ENCODE measurements around the gene SIK2.

The SIK2 gene

GRCh38 chr11:111592491-111592890, 9.8 kb upstream of the SIK2 start:
- H3K27me3 Mint-ChIP-seq (ENCODE audit: low read depth) = peaks cover 24% of the 10 kb centered on the region
- H3K4me3 Mint-ChIP-seq = no peak overlapping the region
- DNase-seq (ENCODE audit: low spot score) = no peak
- no peak overlapping the region for H3K27ac Mint-ChIP-seq
- H3K4me1 Mint-ChIP-seq (ENCODE audit: low read depth) = no peaks in the 10 kb centered on the region
- H3K9me3 Mint-ChIP-seq = no peaks in the 10 kb centered on the region
- H3K36me3 Mint-ChIP-seq (ENCODE audit: low read depth) = no peaks in the 10 kb centered on the region

- Mint-ChIP-seq H3K27me3 (ENCODE audit: low read depth) (peaks cover 14% of the 10 kb centered on the region), H3K4me3 (no peak overlapping the region), H3K4me1 (ENCODE audit: low read depth) (peaks cover 8% of the 10 kb centered on the region), H3K9me3 (no peaks in the 10 kb centered on the region), H3K27ac (no peak overlapping the region), H3K36me3 (ENCODE audit: low read depth) (no peaks in the 10 kb centered on the region)
- no peak for DNase-seq (ENCODE audit: low spot score)
Observed at GRCh38 chr11:111596319-111596718, 5.9 kb upstream of the SIK2 start.

- Mint-ChIP-seq H3K9me3 (no peaks in the 10 kb centered on the region), H3K4me1 (ENCODE audit: low read depth) (peaks cover 15% of the 10 kb centered on the region), H3K27me3 (ENCODE audit: low read depth) (peaks cover 14% of the 10 kb centered on the region), H3K27ac (no peak overlapping the region), H3K36me3 (ENCODE audit: low read depth) (peaks cover under 1% of the 10 kb centered on the region), H3K4me3 (no peak overlapping the region)
- no peak for DNase-seq (ENCODE audit: low spot score)
Observed at GRCh38 chr11:111598148-111598547, 4.1 kb upstream of the SIK2 start.

GRCh38 chr11:111598559-111598958, 3.7 kb upstream of the SIK2 start:
- peaks cover 2% of the 10 kb centered on the region for H3K36me3 Mint-ChIP-seq (ENCODE audit: low read depth)
- no peak for DNase-seq (ENCODE audit: low spot score)

GRCh38 chr11:111601636-111601978, 642 bp upstream of the SIK2 start:
- no peak for DNase-seq (ENCODE audit: low spot score)
- H3K4me3 Mint-ChIP-seq = peak overlapping the region; percentile 88
- peak overlapping the region; percentile 89 for H3K27ac Mint-ChIP-seq
- peaks cover 3% of the 10 kb centered on the region for H3K27me3 Mint-ChIP-seq (ENCODE audit: low read depth)
- H3K36me3 Mint-ChIP-seq (ENCODE audit: low read depth) = peaks cover 2% of the 10 kb centered on the region
- peaks cover 30% of the 10 kb centered on the region for H3K4me1 Mint-ChIP-seq (ENCODE audit: low read depth)
- H3K9me3 Mint-ChIP-seq = no peaks in the 10 kb centered on the region

More at GRCh38 chr11:111598559-111598958, 3.7 kb upstream of the SIK2 start:
- H3K27me3 Mint-ChIP-seq (ENCODE audit: low read depth) = peaks cover 14% of the 10 kb centered on the region
- H3K4me3 Mint-ChIP-seq = no peak overlapping the region
- peaks cover 19% of the 10 kb centered on the region for H3K4me1 Mint-ChIP-seq (ENCODE audit: low read depth)
- no peak overlapping the region for H3K27ac Mint-ChIP-seq
- no peaks in the 10 kb centered on the region for H3K9me3 Mint-ChIP-seq

- DNase-seq (ENCODE audit: low spot score) = no peak
- no peaks in the 10 kb centered on the region for H3K27me3 Mint-ChIP-seq (ENCODE audit: low read depth)
- H3K36me3 Mint-ChIP-seq (ENCODE audit: low read depth) = peaks cover 2% of the 10 kb centered on the region
- no peaks in the 10 kb centered on the region for H3K9me3 Mint-ChIP-seq
- H3K27ac Mint-ChIP-seq = peak overlapping the region; percentile 92
- H3K4me3 Mint-ChIP-seq = peak overlapping the region; percentile 98
- peaks cover 26% of the 10 kb centered on the region for H3K4me1 Mint-ChIP-seq (ENCODE audit: low read depth)
Observed at GRCh38 chr11:111602865-111603610, 789 bp downstream of the SIK2 start.

- H3K27ac Mint-ChIP-seq = peak overlapping the region; percentile 92
- no peak for DNase-seq (ENCODE audit: low spot score)
Observed at GRCh38 chr11:111603611-111604130, 1.4 kb downstream of the SIK2 start.

GRCh38 chr11:111604392-111605009, 2.3 kb downstream of the SIK2 start:
- Mint-ChIP-seq H3K4me3 (peak overlapping the region; percentile 98), H3K27ac (no peak overlapping the region)

More at GRCh38 chr11:111603611-111604130, 1.4 kb downstream of the SIK2 start:
- Mint-ChIP-seq H3K4me1 (ENCODE audit: low read depth) (peaks cover 25% of the 10 kb centered on the region), H3K36me3 (ENCODE audit: low read depth) (peaks cover 2% of the 10 kb centered on the region), H3K4me3 (peak overlapping the region; percentile 98), H3K9me3 (no peaks in the 10 kb centered on the region), H3K27me3 (ENCODE audit: low read depth) (no peaks in the 10 kb centered on the region)

GRCh38 chr11:111605681-111606080, 3.4 kb downstream of the SIK2 start:
- Mint-ChIP-seq H3K4me1 (ENCODE audit: low read depth) (peaks cover 24% of the 10 kb centered on the region), H3K27ac (no peak overlapping the region), H3K4me3 (no peak overlapping the region), H3K36me3 (ENCODE audit: low read depth) (peaks cover 2% of the 10 kb centered on the region), H3K27me3 (ENCODE audit: low read depth) (no peaks in the 10 kb centered on the region), H3K9me3 (no peaks in the 10 kb centered on the region)
- no peak for DNase-seq (ENCODE audit: low spot score)

More at GRCh38 chr11:111604392-111605009, 2.3 kb downstream of the SIK2 start:
- H3K27me3 Mint-ChIP-seq (ENCODE audit: low read depth) = no peaks in the 10 kb centered on the region
- H3K4me1 Mint-ChIP-seq (ENCODE audit: low read depth) = peaks cover 24% of the 10 kb centered on the region
- peaks cover 2% of the 10 kb centered on the region for H3K36me3 Mint-ChIP-seq (ENCODE audit: low read depth)
- H3K9me3 Mint-ChIP-seq = no peaks in the 10 kb centered on the region
- no peak for DNase-seq (ENCODE audit: low spot score)

GRCh38 chr11:111606986-111607385, 4.7 kb downstream of the SIK2 start:
- H3K36me3 Mint-ChIP-seq (ENCODE audit: low read depth) = peaks cover 2% of the 10 kb centered on the region

GRCh38 chr11:111607751-111608150, 5.5 kb downstream of the SIK2 start:
- Mint-ChIP-seq H3K4me1 (ENCODE audit: low read depth) (peaks cover 16% of the 10 kb centered on the region), H3K4me3 (no peak overlapping the region), H3K9me3 (no peaks in the 10 kb centered on the region), H3K27me3 (ENCODE audit: low read depth) (no peaks in the 10 kb centered on the region), H3K36me3 (ENCODE audit: low read depth) (peaks cover 2% of the 10 kb centered on the region), H3K27ac (no peak overlapping the region)
- no peak for DNase-seq (ENCODE audit: low spot score)

More at GRCh38 chr11:111606986-111607385, 4.7 kb downstream of the SIK2 start:
- peaks cover 16% of the 10 kb centered on the region for H3K4me1 Mint-ChIP-seq (ENCODE audit: low read depth)
- H3K27me3 Mint-ChIP-seq (ENCODE audit: low read depth) = no peaks in the 10 kb centered on the region
- DNase-seq (ENCODE audit: low spot score) = no peak
- H3K27ac Mint-ChIP-seq = no peak overlapping the region
- H3K9me3 Mint-ChIP-seq = no peaks in the 10 kb centered on the region
- H3K4me3 Mint-ChIP-seq = no peak overlapping the region

GRCh38 chr11:111612224-111612623, 10.0 kb downstream of the SIK2 start:
- Mint-ChIP-seq H3K9me3 (no peaks in the 10 kb centered on the region), H3K36me3 (ENCODE audit: low read depth) (peaks cover under 1% of the 10 kb centered on the region), H3K27ac (no peak overlapping the region)

GRCh38 chr11:111617286-111617685, 15.0 kb downstream of the SIK2 start:
- Mint-ChIP-seq H3K4me1 (ENCODE audit: low read depth) (no peaks in the 10 kb centered on the region), H3K27me3 (ENCODE audit: low read depth) (no peaks in the 10 kb centered on the region), H3K27ac (no peak overlapping the region), H3K36me3 (ENCODE audit: low read depth) (peaks cover 9% of the 10 kb centered on the region), H3K4me3 (no peak overlapping the region), H3K9me3 (no peaks in the 10 kb centered on the region)
- DNase-seq (ENCODE audit: low spot score) = no peak

More at GRCh38 chr11:111612224-111612623, 10.0 kb downstream of the SIK2 start:
- Mint-ChIP-seq H3K4me3 (no peak overlapping the region), H3K27me3 (ENCODE audit: low read depth) (no peaks in the 10 kb centered on the region), H3K4me1 (ENCODE audit: low read depth) (no peaks in the 10 kb centered on the region)
- DNase-seq (ENCODE audit: low spot score) = no peak

- no peak overlapping the region for H3K27ac Mint-ChIP-seq
- peaks cover 30% of the 10 kb centered on the region for H3K36me3 Mint-ChIP-seq (ENCODE audit: low read depth)
- H3K9me3 Mint-ChIP-seq = peaks cover 9% of the 10 kb centered on the region
- H3K4me3 Mint-ChIP-seq = no peak overlapping the region
- DNase-seq (ENCODE audit: low spot score) = no peak
- no peaks in the 10 kb centered on the region for H3K4me1 Mint-ChIP-seq (ENCODE audit: low read depth)
- H3K27me3 Mint-ChIP-seq (ENCODE audit: low read depth) = no peaks in the 10 kb centered on the region
Observed at GRCh38 chr11:111620518-111620917, 18.3 kb downstream of the SIK2 start.

Data from T-helper 2 cell treated with Interferon-gamma antibody and Interleukin-4, amounts not matched to agents 5 μg/mL and 100 μg/mL, for 36 hours (primary cell).